Kidney (tissue), 14 donors: ENCODE data around the gene NEO1. TPM values are rescaled to one million over a fixed set of nuclear protein-coding genes. Genes with fewer than 3 reads are reported as not detected.

Experiments
- DNase-seq, 5 donors: peaks; one replicate each; pipeline ENCODE4 v3.0.0-alpha.2; 2013 to 2020
- FAIRE-seq: peaks from 2 replicates; lab custom pipeline; 2012; peaks lifted over from hg19 to GRCh38; lab: Jason Lieb, UNC
- H3K27ac ChIP-seq, 2 donors: one replicate each; pipeline ENCODE4 v1.7.0; 2013; ENCODE audit warnings: low read depth in 2 of 2, low read length in 2 of 2, inconsistent platforms in 1 of 2
- H3K27me3 ChIP-seq: one replicate; pipeline ENCODE4 v1.7.1; 2013; ENCODE audit warnings: low read length, inconsistent platforms; ENCODE audit not compliant: control insufficient read depth, insufficient read depth
- H3K36me3 ChIP-seq, 3 donors: one replicate each; pipeline versions ENCODE4 v1.7.0 to v1.7.1; 2013; ENCODE audit warnings: low read length in 3 of 3, control low read depth in 1 of 3, inconsistent platforms in 1 of 3; ENCODE audit not compliant: insufficient read depth in 3 of 3, control insufficient read depth in 2 of 3
- H3K4me1 ChIP-seq, 3 donors: one replicate each; pipeline versions ENCODE4 v1.7.0 to v1.7.1; 2013; ENCODE audit warnings: low read length in 3 of 3, inconsistent platforms in 1 of 3, low read depth in 1 of 3; ENCODE audit not compliant: control insufficient read depth in 2 of 3, insufficient read depth in 2 of 3
- H3K4me3 ChIP-seq, 3 donors: one replicate each; pipeline versions ENCODE4 v1.7.0 to v1.8.1; 2013; ENCODE audit warnings: low read length in 3 of 3, control low read depth in 1 of 3, inconsistent platforms in 1 of 3
- H3K9ac ChIP-seq, 3 donors: one replicate each; pipeline versions ENCODE4 v1.7.0 to v1.7.1; 2013; ENCODE audit warnings: low read length in 3 of 3, control low read depth in 1 of 3, inconsistent platforms in 1 of 3
- H3K9me3 ChIP-seq, 3 donors: one replicate each; pipeline versions ENCODE4 v1.7.0 to v1.7.1; 2013; ENCODE audit warnings: low read length in 3 of 3, control low read depth in 1 of 3, inconsistent platforms in 1 of 3; ENCODE audit not compliant: control insufficient read depth in 2 of 3, insufficient read depth in 1 of 3
- intact Hi-C: fragments of 100-400 bp; cut with DNase I; formaldehyde crosslinking; loops from one replicate; pipeline ENCODE4 v1.11.1; 2022
- polyA plus RNA-seq: library from polyadenylated mRNA; stranded (reverse); fragments of 350-450 nt; fragmentation: Illumina TruSeq; extraction: RNeasy Lipid Tissue Mini Kit (QIAGEN cat#74804); gene quantifications from one replicate; pipeline ENCODE4 v1.2.3, GENCODE V29; 2014; ENCODE audit warnings: low read depth, low replicate concordance; ENCODE audit not compliant: insufficient read depth
- total RNA-seq: library from RNA; stranded (reverse); fragmentation: NEBNext Ultra II Directional; extraction: Animal tissue kit (Norgen Biotek cat#: 25700); gene quantifications from one replicate; pipeline ENCODE4 v1.2.1, GENCODE V29; 2021
- TF ChIP-seq, protein P1 (sequence below): IDR thresholded peaks from 3 replicates; pipeline ENCODE4 v1.5.1; 2012; ENCODE audit warnings: mild to moderate bottlenecking, moderate library complexity, borderline replicate concordance; ENCODE audit not compliant: insufficient read depth; ENCODE audit errors: extremely low read depth
- donor health status: control.
- donor health status: control.
- donor health status: control.
- donor health status: control.
- donor health status: control.
- donor health status: DM: yes; HTN: yes; CAD: no.
- donor health status: Normal renal cell carcinoma (clear cell type).

The NEO1 gene
- total and polyA plus RNA-seq, 2 donors from 2014 or later: 12.4 to 43.3 TPM

GRCh38 chr15:73049564-73050215 is 2.6 kb upstream of the NEO1 start:
- Histone ChIP-seq H3K27ac (no peak overlapping the region), H3K36me3 (no peaks in the 10 kb centered on the region), H3K4me1 (peaks cover 0 to 2% (median 0%) of the 10 kb centered on the region in 3 donors), H3K27me3 (no peaks in the 10 kb centered on the region), H3K9ac (no peak overlapping the region), H3K9me3 (no peaks in the 10 kb centered on the region), H3K4me3 (no peak overlapping the region)
- intact Hi-C loops: no loop called here
- TF ChIP-seq, protein P1, sequence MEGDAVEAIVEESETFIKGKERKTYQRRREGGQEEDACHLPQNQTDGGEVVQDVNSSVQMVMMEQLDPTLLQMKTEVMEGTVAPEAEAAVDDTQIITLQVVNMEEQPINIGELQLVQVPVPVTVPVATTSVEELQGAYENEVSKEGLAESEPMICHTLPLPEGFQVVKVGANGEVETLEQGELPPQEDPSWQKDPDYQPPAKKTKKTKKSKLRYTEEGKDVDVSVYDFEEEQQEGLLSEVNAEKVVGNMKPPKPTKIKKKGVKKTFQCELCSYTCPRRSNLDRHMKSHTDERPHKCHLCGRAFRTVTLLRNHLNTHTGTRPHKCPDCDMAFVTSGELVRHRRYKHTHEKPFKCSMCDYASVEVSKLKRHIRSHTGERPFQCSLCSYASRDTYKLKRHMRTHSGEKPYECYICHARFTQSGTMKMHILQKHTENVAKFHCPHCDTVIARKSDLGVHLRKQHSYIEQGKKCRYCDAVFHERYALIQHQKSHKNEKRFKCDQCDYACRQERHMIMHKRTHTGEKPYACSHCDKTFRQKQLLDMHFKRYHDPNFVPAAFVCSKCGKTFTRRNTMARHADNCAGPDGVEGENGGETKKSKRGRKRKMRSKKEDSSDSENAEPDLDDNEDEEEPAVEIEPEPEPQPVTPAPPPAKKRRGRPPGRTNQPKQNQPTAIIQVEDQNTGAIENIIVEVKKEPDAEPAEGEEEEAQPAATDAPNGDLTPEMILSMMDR: no peak
- DNase-seq (no peak), FAIRE-seq (no peak)

GRCh38 chr15:73050561-73051295 is 1.5 kb upstream of the NEO1 start:
- peak overlapping the region; percentile 15 to 64 (median 30) for H3K9ac ChIP-seq

DNA sequence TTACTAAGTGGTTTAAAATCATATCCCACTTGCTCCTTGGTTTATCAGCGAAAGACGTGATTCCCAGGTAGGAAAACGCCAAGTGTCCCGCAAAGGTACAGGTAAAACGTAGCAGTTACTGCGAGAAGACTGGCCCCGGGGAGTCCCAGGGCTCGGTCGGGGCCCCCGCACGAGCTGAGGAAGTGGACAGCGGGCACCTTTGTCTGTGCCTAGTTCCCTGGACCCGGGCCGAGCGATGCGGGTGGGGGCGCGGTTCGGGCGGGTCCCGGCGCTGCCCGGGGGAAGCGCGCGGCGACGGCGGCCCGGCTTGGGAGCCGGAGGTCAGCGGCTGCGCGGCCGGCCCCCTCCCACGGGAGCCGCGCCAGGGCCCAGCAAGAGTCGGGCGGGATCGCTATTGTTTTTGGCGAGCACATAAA is 864 bp upstream of the NEO1 start:
- Histone ChIP-seq H3K27ac (peak overlapping the region; percentile 90 to 91), H3K9ac (peak overlapping the region; percentile 15 to 75 (median 64)), H3K9me3 (no peaks in the 10 kb centered on the region), H3K27me3 (no peaks in the 10 kb centered on the region), H3K4me1 (peaks cover 0 to 4% (median 0%) of the 10 kb centered on the region in 3 donors), H3K4me3 (peak overlapping the region; percentile 63 to 75 (median 64)), H3K36me3 (no peaks in the 10 kb centered on the region)
- intact Hi-C loops: no loop called here
- FAIRE-seq (no peak), DNase-seq (no peak)
- TF ChIP-seq, protein P1: no peak

More at GRCh38 chr15:73050561-73051295, 1.5 kb upstream of the NEO1 start:
- peaks cover 0 to 4% (median 0%) of the 10 kb centered on the region in 3 donors for H3K4me1 ChIP-seq
- DNase-seq: no peak
- no peaks in the 10 kb centered on the region for H3K36me3 ChIP-seq
- peak overlapping the region; percentile 63 to 75 (median 64) for H3K4me3 ChIP-seq
- peak; percentile 23 for FAIRE-seq
- H3K9me3 ChIP-seq: no peaks in the 10 kb centered on the region
- intact Hi-C loops: no loop called here
- peak overlapping the region in 1 of 2 donors; percentile 91 for H3K27ac ChIP-seq
- TF ChIP-seq, protein P1: no peak
- H3K27me3 ChIP-seq: no peaks in the 10 kb centered on the region
